Measurements from ENCODE around the gene TTC34. TPM values are rescaled to one million over a fixed set of nuclear protein-coding genes. Genes with fewer than 3 reads are reported as not detected.

Gene TTC34
- polyA plus RNA-seq, 3 donors, result 0.03 to 1.00 TPM; not detected in 1

- Mint-ChIP-seq H3K36me3 (no peaks in the 10 kb centered on the region), H3K4me3 (no peak overlapping the region), H3K4me1 (peaks cover 8% of the 10 kb centered on the region), H3K9me3 (peaks cover 27 to 46% (median 42%) of the 10 kb centered on the region in 7 donors), H3K27me3 (ENCODE audit: low read depth in 3 of 3) (peaks cover 3 to 15% (median 7%) of the 10 kb centered on the region in 3 donors), H3K27ac (peak overlapping the region in 1 of 7 donors; percentile 58)
- H3K4me2 ChIP-seq (replicated peaks; ENCODE audit: extremely low read depth, low read length, poor library complexity, severe bottlenecking), result no peak overlapping the region
- H2AFZ ChIP-seq (ENCODE audit: insufficient read depth, low read depth, low read length, poor library complexity, severe bottlenecking), result no peak overlapping the region
- H3K27ac ChIP-seq (ENCODE audit: low read depth in 1 of 2, low read length in 2 of 2), result no peak overlapping the region
- H3K27me3 ChIP-seq (ENCODE audit: control insufficient read depth in 2 of 2, insufficient read depth in 2 of 2, low read length in 2 of 2), result peaks cover 0 to 4% of the 10 kb centered on the region in 2 donors
- no peak overlapping the region for H3K4me3 ChIP-seq (replicated peaks in 1 of 3; ENCODE audit: low read depth in 2 of 3, low read length in 3 of 3)
- WGBS (ENCODE audit: insufficient coverage), result 90% methylated on average over 9 of the region's 11 CpGs
- H3K36me3 ChIP-seq (replicated peaks in 1 of 2; ENCODE audit: control insufficient read depth in 1 of 2, insufficient read depth in 2 of 2, low read length in 2 of 2), result no peaks in the 10 kb centered on the region
- peaks cover 38% of the 10 kb centered on the region in 2 donors for H3K9me3 ChIP-seq (replicated peaks in 1 of 2; ENCODE audit: control insufficient read depth in 1 of 2, insufficient read depth in 1 of 2, low read length in 2 of 2)
- H3K9ac ChIP-seq (ENCODE audit: insufficient read depth, low read length, poor library complexity, severe bottlenecking), result no peak overlapping the region
- intact Hi-C loops (cut with micrococcal nuclease), result loop anchor here (2.0 to 5.0 kb wide), 2 partner anchors 231 to 233 kb away; partner anchors contain the start of gene PEX10 (in 1 of the 2)
- TF ChIP-seq CTCF (IDR thresholded peaks at IDR 0.05), result no peak
- no peak for DNase-seq
- H4K20me1 ChIP-seq (ENCODE audit: insufficient read depth, low read length), result no peaks in the 10 kb centered on the region
- peaks cover 14 to 21% of the 10 kb centered on the region in 2 donors for H3K4me1 ChIP-seq (ENCODE audit: control insufficient read depth in 1 of 2, insufficient read depth in 2 of 2, low read length in 2 of 2)
- H3K79me2 ChIP-seq (ENCODE audit: insufficient read depth, low read length), result no peaks in the 10 kb centered on the region
Observed at GRCh38 chr1:2645776-2646175, 155.7 kb downstream of the TTC34 start.

- no peaks in the 10 kb centered on the region for H3K79me2 ChIP-seq (ENCODE audit: insufficient read depth, low read length)
- H3K4me1 ChIP-seq (ENCODE audit: control insufficient read depth in 1 of 2, insufficient read depth in 2 of 2, low read length in 2 of 2), result peaks cover 14 to 21% of the 10 kb centered on the region in 2 donors
- no peak for DNase-seq
- no peaks in the 10 kb centered on the region for H3K36me3 ChIP-seq (replicated peaks in 1 of 2; ENCODE audit: control insufficient read depth in 1 of 2, insufficient read depth in 2 of 2, low read length in 2 of 2)
- TF ChIP-seq CTCF (IDR thresholded peaks at IDR 0.05), result no peak
- Mint-ChIP-seq H3K9me3 (peaks cover 27 to 46% (median 42%) of the 10 kb centered on the region in 7 donors), H3K27me3 (ENCODE audit: low read depth in 3 of 3) (peaks cover 3 to 15% (median 7%) of the 10 kb centered on the region in 3 donors), H3K4me3 (no peak overlapping the region), H3K36me3 (no peaks in the 10 kb centered on the region), H3K4me1 (peaks cover 8% of the 10 kb centered on the region), H3K27ac (peak overlapping the region in 1 of 7 donors; percentile 31)
- intact Hi-C loops (cut with micrococcal nuclease), result loop anchor here in 1 of 2 donors (5.0 kb wide), 1 partner anchor 233 kb away; the partner anchor contains the start of gene PEX10
- no peak overlapping the region for H2AFZ ChIP-seq (ENCODE audit: insufficient read depth, low read depth, low read length, poor library complexity, severe bottlenecking)
- H3K4me3 ChIP-seq (replicated peaks in 1 of 3; ENCODE audit: low read depth in 2 of 3, low read length in 3 of 3), result no peak overlapping the region
- H4K20me1 ChIP-seq (ENCODE audit: insufficient read depth, low read length), result no peaks in the 10 kb centered on the region
- H3K27ac ChIP-seq (ENCODE audit: low read depth in 1 of 2, low read length in 2 of 2), result no peak overlapping the region
- 93% methylated on average over 11 of the region's 14 CpGs for WGBS (ENCODE audit: insufficient coverage)
- peaks cover 38% of the 10 kb centered on the region in 2 donors for H3K9me3 ChIP-seq (replicated peaks in 1 of 2; ENCODE audit: control insufficient read depth in 1 of 2, insufficient read depth in 1 of 2, low read length in 2 of 2)
- H3K27me3 ChIP-seq (ENCODE audit: control insufficient read depth in 2 of 2, insufficient read depth in 2 of 2, low read length in 2 of 2), result peaks cover 0 to 4% of the 10 kb centered on the region in 2 donors
- H3K4me2 ChIP-seq (replicated peaks; ENCODE audit: extremely low read depth, low read length, poor library complexity, severe bottlenecking), result no peak overlapping the region
- H3K9ac ChIP-seq (ENCODE audit: insufficient read depth, low read length, poor library complexity, severe bottlenecking), result no peak overlapping the region
Observed at GRCh38 chr1:2645143-2645542, 156.3 kb downstream of the TTC34 start.
